Endothelial cell of umbilical vein (primary cell): Measurements from ENCODE around the gene CHRM2. TPM values are rescaled to one million over a fixed set of nuclear protein-coding genes. Genes with fewer than 3 reads are reported as not detected.

ENCODE experiments used
- BruUV-seq: library from RNA; stranded (reverse); fragments of 400-500 nt; replicated peaks from 2 replicates; lab custom pipeline; 2021; lab: Mats Ljungman, UMichigan
- CTCF ChIA-PET: fragments of 300-600, 350-600 bp; sonication (Branson Sonifier 250); formaldehyde crosslinking; loops from one replicate; lab custom pipeline; 2021; ENCODE audit warnings: antibody characterized with exemption, inconsistent platforms; lab: Charles Lee
- POLR2A ChIA-PET: fragments of 300-600, 350-600 bp; sonication (Branson Sonifier 250); formaldehyde crosslinking; loops from one replicate; lab custom pipeline; 2021; ENCODE audit warnings: antibody characterized with exemption, inconsistent platforms; lab: Charles Lee
- DNase-seq: peaks from one replicate; pipeline ENCODE4 v3.0.0-alpha.2; 2011; ENCODE audit warnings: low read depth, low spot score
- FAIRE-seq: peaks from 2 replicates; lab custom pipeline; 2011; peaks lifted over from hg19 to GRCh38; lab: Jason Lieb, UNC
- H2AFZ ChIP-seq: 2 replicates; pipeline ENCODE4 v1.6.0; 2012; ENCODE audit warnings: low read depth, low read length, control low read depth, inconsistent platforms
- H3K27ac ChIP-seq: 2 replicates; pipeline ENCODE4 v1.5.1; 2011; ENCODE audit warnings: low read depth, mild to moderate bottlenecking, control low read depth, low read length, moderate library complexity; ENCODE audit not compliant: insufficient read depth
- H3K27me3 ChIP-seq, 2 experiments: 2 replicates each; pipeline versions ENCODE4 v1.6.0 to v1.6.1; 2011; ENCODE audit warnings: low read length in 2 of 2, mixed read lengths in 1 of 2; ENCODE audit not compliant: control insufficient read depth in 2 of 2, insufficient read depth in 2 of 2
- H3K36me3 ChIP-seq, 2 experiments: 2 replicates in 1 of 2; 3 replicates in 1 of 2; pipeline ENCODE4 v1.5.1; 2011; ENCODE audit warnings: low read length in 2 of 2, mild to moderate bottlenecking in 1 of 2, moderate library complexity in 1 of 2; ENCODE audit not compliant: control insufficient read depth in 2 of 2, insufficient read depth in 2 of 2; ENCODE audit errors: extremely low read depth in 1 of 2
- H3K4me1 ChIP-seq: 3 replicates; pipeline ENCODE4 v1.5.1; 2011; ENCODE audit warnings: mild to moderate bottlenecking, low read length; ENCODE audit not compliant: control insufficient read depth, insufficient read depth; ENCODE audit errors: extremely low read depth
- H3K4me2 ChIP-seq: 2 replicates; pipeline ENCODE4 v1.6.1; 2011; ENCODE audit warnings: low read length, control low read depth, mixed read lengths; ENCODE audit not compliant: insufficient read depth
- H3K4me3 ChIP-seq, 3 experiments: fragments of 200-600 bp in 1 of 3; sonication (generic), shearing (Covaris generic) in 1 of 3; replicated peaks in 1 of 3; 2 replicates each; pipeline ENCODE4 v1.5.1; 2011 to 2016; ENCODE audit warnings: control low read depth in 3 of 3, low read length in 3 of 3, mild to moderate bottlenecking in 2 of 3, inconsistent platforms in 1 of 3, low read depth in 1 of 3, moderate library complexity in 1 of 3; ENCODE audit not compliant: insufficient read depth in 1 of 3
- H3K79me2 ChIP-seq: 2 replicates; pipeline ENCODE4 v1.6.0; 2012; ENCODE audit warnings: low read length, inconsistent platforms; ENCODE audit not compliant: control insufficient read depth, insufficient read depth
- H3K9ac ChIP-seq: replicated peaks from 2 replicates; pipeline ENCODE3; 2011; ENCODE audit warnings: low read length, control low read depth; ENCODE audit not compliant: insufficient read depth; ENCODE audit errors: extremely low read depth
- H3K9me1 ChIP-seq: replicated peaks from 3 replicates; pipeline ENCODE4 v1.6.0; 2011; ENCODE audit warnings: mild to moderate bottlenecking, low read length; ENCODE audit not compliant: control insufficient read depth, insufficient read depth; ENCODE audit errors: extremely low read depth
- H3K9me3 ChIP-seq: replicated peaks from 2 replicates; pipeline ENCODE4 v1.5.1; 2012; ENCODE audit warnings: low read length, inconsistent platforms; ENCODE audit not compliant: control insufficient read depth, insufficient read depth
- H4K20me1 ChIP-seq: replicated peaks from 2 replicates; pipeline ENCODE3; 2011; ENCODE audit warnings: mild to moderate bottlenecking, low read length; ENCODE audit not compliant: control insufficient read depth, insufficient read depth; ENCODE audit errors: extremely low read depth
- CTCF ChIP-seq, 2 donors: IDR thresholded peaks; 1 replicate in 1 of 2; 2 replicates in 1 of 2; pipeline ENCODE4 v1.5.1; 2011; ENCODE audit warnings: low read length in 2 of 2, mild to moderate bottlenecking in 2 of 2, moderate library complexity in 2 of 2, control low read depth in 1 of 2, inconsistent platforms in 1 of 2, low read depth in 1 of 2; ENCODE audit not compliant: insufficient read depth in 1 of 2; ENCODE audit errors: extremely low read depth in 1 of 2
- GATA2 ChIP-seq: IDR thresholded peaks from 2 replicates; pipeline ENCODE4 v1.7.0; 2011; ENCODE audit warnings: low read depth, mild to moderate bottlenecking, moderate library complexity, mixed read lengths, low read length; ENCODE audit not compliant: insufficient read length, insufficient read depth
- JUN ChIP-seq: IDR thresholded peaks from 2 replicates; pipeline ENCODE4 v1.6.1; 2011; ENCODE audit warnings: borderline replicate concordance, low read depth; ENCODE audit not compliant: insufficient read length, insufficient read depth
- MYC ChIP-seq: IDR thresholded peaks from one replicate; pipeline ENCODE4 v1.6.1; 2011; ENCODE audit warnings: mild to moderate bottlenecking, low read depth, low read length
- POLR2A ChIP-seq: IDR thresholded peaks from 2 replicates; pipeline ENCODE4 v1.6.1; 2012; ENCODE audit warnings: low read depth, mild to moderate bottlenecking, control low read depth, low read length
- POLR2AphosphoS5 ChIP-seq: IDR thresholded peaks from 2 replicates; pipeline ENCODE4 v1.6.1; 2012; ENCODE audit warnings: low read depth, mild to moderate bottlenecking, control low read depth, low read length, moderate library complexity; ENCODE audit not compliant: insufficient read depth
- dilution Hi-C: fragments of 300-500 bp; cut with MboI; formaldehyde crosslinking; loops from one replicate; pipeline ENCODE4 v1.15.0; 2019; ENCODE audit warnings: low sequenced_read_pairs; ENCODE audit not compliant: extremely low pct_ligation_motif_present
- intact Hi-C: fragments of 100-400 bp; cut with micrococcal nuclease; formaldehyde crosslinking; loops from one replicate; pipeline ENCODE4 v1.10.0; 2022
- polyA plus RNA-seq, 4 experiments: library from polyadenylated mRNA; depleted of rRNA in 3 of 4; stranded (reverse) in 3 of 4; unstranded in 1 of 4; fragments of >200 nt; gene quantifications; 2 replicates each; pipeline versions ENCODE4 v1.2.1 to v1.2.3, GENCODE V29; 2011 to 2012; ENCODE audit warnings: missing spikeins in 1 of 4
- total RNA-seq: library from RNA; stranded (reverse); gene quantifications from 2 replicates; pipeline ENCODE4 v1.2.3, GENCODE V29; 2021
- TF ChIP-seq, protein P1 (sequence below): IDR thresholded peaks from 2 replicates; pipeline ENCODE4 v1.6.1; 2011; ENCODE audit not compliant: insufficient read depth, insufficient read length

The CHRM2 gene
- total and polyA plus RNA-seq, 2 donors (not counting 3 experiments of a cell fraction or from before 2014, with no cell fraction given): not detected

GRCh38 chr7:136890399-136890798, 21.9 kb downstream of the CHRM2 start:
- Histone ChIP-seq H3K4me3 (no peak overlapping the region), H3K9me1 (no peaks in the 10 kb centered on the region), H4K20me1 (no peaks in the 10 kb centered on the region), H2AFZ (no peak overlapping the region), H3K9ac (no peak overlapping the region), H3K27me3 (peaks cover 2 to 3% of the 10 kb centered on the region in 2 experiments), H3K79me2 (no peaks in the 10 kb centered on the region), H3K4me2 (no peak overlapping the region), H3K4me1 (no peaks in the 10 kb centered on the region), H3K9me3 (no peaks in the 10 kb centered on the region), H3K27ac (no peak overlapping the region), H3K36me3 (no peaks in the 10 kb centered on the region)
- CTCF ChIA-PET: no interaction called here
- TF ChIP-seq GATA2 (no peak), POLR2AphosphoS5 (no peak), MYC (no peak), POLR2A (no peak), JUN (no peak), CTCF (IDR thresholded peaks at IDR 0.05; ENCODE audit: extremely low read depth in 1 of 2, insufficient read depth in 1 of 2, low read depth in 1 of 2, low read length in 2 of 2) (no peak)
- TF ChIP-seq, protein P1, sequence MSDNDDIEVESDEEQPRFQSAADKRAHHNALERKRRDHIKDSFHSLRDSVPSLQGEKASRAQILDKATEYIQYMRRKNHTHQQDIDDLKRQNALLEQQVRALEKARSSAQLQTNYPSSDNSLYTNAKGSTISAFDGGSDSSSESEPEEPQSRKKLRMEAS: no peak
- dilution Hi-C loops: no loop called here
- DNase-seq (no peak), FAIRE-seq (no peak)
- no TSS peak for BruUV-seq
- POLR2A ChIA-PET: no interaction called here
- intact Hi-C loops: no loop called here
